ENCODE results near the gene PELI2.

Gene PELI2

DNA sequence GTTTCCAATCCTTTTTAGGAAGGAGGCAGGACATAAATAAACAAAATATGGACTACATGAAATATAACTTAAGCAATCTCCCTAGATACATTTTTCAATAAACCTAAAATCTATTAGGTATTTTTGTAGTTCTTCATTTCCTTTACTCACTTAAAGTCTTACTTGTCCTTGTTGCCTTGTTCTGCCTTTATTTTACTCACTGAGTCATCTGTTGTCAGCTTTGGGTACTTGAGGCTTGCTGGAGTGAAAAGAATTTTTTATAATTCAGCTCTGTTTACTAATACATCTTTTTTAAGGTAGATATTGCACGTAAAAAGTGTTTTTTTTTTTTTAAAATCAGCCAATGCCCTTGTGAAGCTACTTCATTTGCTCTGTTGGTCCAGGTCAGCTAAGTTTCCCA lies 216.2 kb downstream of the PELI2 start:
- TF ChIP-seq, protein P1, sequence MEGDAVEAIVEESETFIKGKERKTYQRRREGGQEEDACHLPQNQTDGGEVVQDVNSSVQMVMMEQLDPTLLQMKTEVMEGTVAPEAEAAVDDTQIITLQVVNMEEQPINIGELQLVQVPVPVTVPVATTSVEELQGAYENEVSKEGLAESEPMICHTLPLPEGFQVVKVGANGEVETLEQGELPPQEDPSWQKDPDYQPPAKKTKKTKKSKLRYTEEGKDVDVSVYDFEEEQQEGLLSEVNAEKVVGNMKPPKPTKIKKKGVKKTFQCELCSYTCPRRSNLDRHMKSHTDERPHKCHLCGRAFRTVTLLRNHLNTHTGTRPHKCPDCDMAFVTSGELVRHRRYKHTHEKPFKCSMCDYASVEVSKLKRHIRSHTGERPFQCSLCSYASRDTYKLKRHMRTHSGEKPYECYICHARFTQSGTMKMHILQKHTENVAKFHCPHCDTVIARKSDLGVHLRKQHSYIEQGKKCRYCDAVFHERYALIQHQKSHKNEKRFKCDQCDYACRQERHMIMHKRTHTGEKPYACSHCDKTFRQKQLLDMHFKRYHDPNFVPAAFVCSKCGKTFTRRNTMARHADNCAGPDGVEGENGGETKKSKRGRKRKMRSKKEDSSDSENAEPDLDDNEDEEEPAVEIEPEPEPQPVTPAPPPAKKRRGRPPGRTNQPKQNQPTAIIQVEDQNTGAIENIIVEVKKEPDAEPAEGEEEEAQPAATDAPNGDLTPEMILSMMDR (IDR thresholded peaks at IDR 0.05): no peak
- Histone ChIP-seq H3K4me1 (peaks cover 18% of the 10 kb centered on the region), H3K4me2 (ENCODE audit: low read length) (no peak overlapping the region), H3K4me3 (ENCODE audit: low read depth, low read length) (no peak overlapping the region), H3K79me2 (no peaks in the 10 kb centered on the region), H2AFZ (no peak overlapping the region), H3K9ac (no peak overlapping the region), H3K27ac (no peak overlapping the region), H3K9me3 (ENCODE audit: control insufficient read depth, low read length) (no peaks in the 10 kb centered on the region), H3K27me3 (ENCODE audit: control insufficient read depth, insufficient read depth, low read length) (no peaks in the 10 kb centered on the region), H3K36me3 (ENCODE audit: control insufficient read depth, insufficient read depth, low read length) (no peaks in the 10 kb centered on the region)

DNA sequence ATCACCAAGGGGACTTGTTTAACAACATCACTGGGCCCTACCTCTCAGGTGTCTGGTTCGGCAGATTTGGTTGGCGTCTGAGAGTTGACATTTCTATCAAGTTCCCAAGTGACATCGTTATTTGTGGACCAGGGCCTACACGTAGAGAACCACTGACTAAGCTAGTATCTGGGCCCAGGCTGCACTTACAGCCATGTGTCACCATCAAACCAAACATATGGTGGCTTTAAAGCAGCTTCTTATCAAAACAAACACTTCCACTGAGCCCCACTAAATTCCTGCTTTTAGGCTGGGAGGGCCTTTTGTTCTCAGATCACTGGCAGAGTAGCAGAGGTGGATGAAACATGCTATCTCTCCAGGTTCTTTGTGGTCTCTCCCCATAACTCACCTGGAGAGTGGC lies 220.5 kb downstream of the PELI2 start:
- TF ChIP-seq, protein P1 (IDR thresholded peaks at IDR 0.05): no peak
- Histone ChIP-seq H3K79me2 (no peaks in the 10 kb centered on the region), H3K4me2 (ENCODE audit: low read length) (no peak overlapping the region), H3K9me3 (ENCODE audit: control insufficient read depth, low read length) (no peaks in the 10 kb centered on the region), H3K27me3 (ENCODE audit: control insufficient read depth, insufficient read depth, low read length) (no peaks in the 10 kb centered on the region), H3K27ac (no peak overlapping the region), H3K9ac (no peak overlapping the region), H3K4me3 (ENCODE audit: low read depth, low read length) (no peak overlapping the region), H2AFZ (no peak overlapping the region), H3K36me3 (ENCODE audit: control insufficient read depth, insufficient read depth, low read length) (no peaks in the 10 kb centered on the region), H3K4me1 (peaks cover 27% of the 10 kb centered on the region)

DNA sequence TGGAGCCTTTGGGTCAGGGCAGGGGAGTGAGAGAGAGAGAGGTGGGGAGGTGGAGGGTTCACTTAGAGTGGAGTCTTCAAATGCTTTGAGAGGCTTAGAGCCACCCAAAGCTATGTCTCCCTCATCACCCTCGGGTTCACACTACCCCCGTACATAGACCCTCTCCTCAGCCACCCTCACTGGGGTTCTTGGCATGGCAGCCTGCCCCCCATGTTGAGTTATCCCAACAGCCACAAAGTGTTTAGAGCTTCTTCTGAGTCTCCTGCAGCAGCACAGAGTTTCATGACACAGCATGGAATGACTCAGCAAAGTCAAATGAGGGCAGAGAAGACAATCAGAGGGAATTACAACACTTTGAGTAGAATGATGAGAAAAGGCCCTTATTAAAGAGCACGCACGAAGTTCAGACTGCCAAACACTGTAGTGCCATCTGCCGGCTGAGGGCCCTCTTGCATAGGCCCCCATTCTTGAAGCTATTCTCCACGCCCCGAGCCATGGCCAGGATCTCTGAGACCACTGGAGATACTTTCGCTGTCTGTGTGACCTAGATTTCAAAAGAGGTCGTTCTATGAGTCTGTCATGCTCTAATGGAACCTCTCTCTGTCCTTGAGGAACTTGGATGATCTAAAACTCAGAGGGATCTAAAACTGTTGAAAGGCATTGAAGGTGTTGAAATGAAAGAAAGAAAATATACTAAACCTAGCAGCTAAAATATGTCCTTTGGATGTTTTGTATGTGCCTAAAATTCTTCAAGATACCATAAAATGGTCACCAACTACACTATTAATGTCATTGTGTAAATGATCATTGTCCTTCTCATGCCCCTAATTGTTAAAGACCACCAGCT lies 221.9 kb downstream of the PELI2 start:
- Histone ChIP-seq H3K9ac (no peak overlapping the region), H3K4me2 (ENCODE audit: low read length) (no peak overlapping the region), H3K27ac (peak overlapping the region; percentile 9), H3K4me1 (peaks cover 26% of the 10 kb centered on the region), H2AFZ (peak overlapping the region; percentile 55), H3K79me2 (no peaks in the 10 kb centered on the region), H3K9me3 (ENCODE audit: control insufficient read depth, low read length) (no peaks in the 10 kb centered on the region), H3K27me3 (ENCODE audit: control insufficient read depth, insufficient read depth, low read length) (no peaks in the 10 kb centered on the region), H3K36me3 (ENCODE audit: control insufficient read depth, insufficient read depth, low read length) (no peaks in the 10 kb centered on the region), H3K4me3 (ENCODE audit: low read depth, low read length) (no peak overlapping the region)
- TF ChIP-seq, protein P1 (IDR thresholded peaks at IDR 0.05): peak; percentile 92

DNA sequence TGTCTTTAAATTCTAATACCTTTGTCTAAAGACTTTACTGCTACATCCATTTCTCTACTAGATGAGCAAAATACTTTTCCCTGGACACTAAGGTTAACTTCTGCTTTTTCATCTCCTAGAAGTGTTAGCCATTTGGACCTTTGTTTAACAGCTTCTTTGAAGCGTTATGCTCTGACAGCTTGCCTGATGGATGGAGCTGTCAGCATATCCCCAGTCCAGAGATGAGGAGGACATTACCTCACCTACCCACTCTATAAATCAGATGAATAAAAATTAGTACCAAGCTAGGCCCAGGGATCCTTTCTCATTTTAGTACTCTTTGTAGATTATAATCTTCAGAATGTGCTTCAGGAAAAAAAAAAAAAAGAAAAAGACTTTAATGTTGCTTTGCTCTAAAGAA lies 222.7 kb downstream of the PELI2 start:
- Histone ChIP-seq H3K4me2 (ENCODE audit: low read length) (no peak overlapping the region), H3K79me2 (no peaks in the 10 kb centered on the region), H3K4me1 (peaks cover 26% of the 10 kb centered on the region), H3K27me3 (ENCODE audit: control insufficient read depth, insufficient read depth, low read length) (no peaks in the 10 kb centered on the region), H3K27ac (no peak overlapping the region), H3K36me3 (ENCODE audit: control insufficient read depth, insufficient read depth, low read length) (no peaks in the 10 kb centered on the region), H3K9ac (no peak overlapping the region), H3K4me3 (ENCODE audit: low read depth, low read length) (no peak overlapping the region), H3K9me3 (ENCODE audit: control insufficient read depth, low read length) (no peaks in the 10 kb centered on the region), H2AFZ (peak overlapping the region; percentile 23)
- TF ChIP-seq, protein P1 (IDR thresholded peaks at IDR 0.05): no peak
